DOHH2 (cell line): ENCODE data around the gene MBIP.

Experiments used
- EZH2phosphoT487 ChIP-seq: fragments of 200-600 bp; sonication (generic); IDR thresholded peaks from 2 replicates; pipeline ENCODE4 v1.6.1; 2017; ENCODE audit warnings: borderline replicate concordance, mild to moderate bottlenecking, antibody characterized with exemption, low read length, moderate library complexity, mixed read lengths
- TF ChIP-seq, protein P1 (sequence below): fragments of 200-600 bp; sonication (generic); IDR thresholded peaks from one replicate; pipeline ENCODE4 v1.5.1; 2014; ENCODE audit warnings: antibody characterized with exemption, mild to moderate bottlenecking, low read depth, low read length; ENCODE audit not compliant: poor library complexity, severe bottlenecking

DNA sequence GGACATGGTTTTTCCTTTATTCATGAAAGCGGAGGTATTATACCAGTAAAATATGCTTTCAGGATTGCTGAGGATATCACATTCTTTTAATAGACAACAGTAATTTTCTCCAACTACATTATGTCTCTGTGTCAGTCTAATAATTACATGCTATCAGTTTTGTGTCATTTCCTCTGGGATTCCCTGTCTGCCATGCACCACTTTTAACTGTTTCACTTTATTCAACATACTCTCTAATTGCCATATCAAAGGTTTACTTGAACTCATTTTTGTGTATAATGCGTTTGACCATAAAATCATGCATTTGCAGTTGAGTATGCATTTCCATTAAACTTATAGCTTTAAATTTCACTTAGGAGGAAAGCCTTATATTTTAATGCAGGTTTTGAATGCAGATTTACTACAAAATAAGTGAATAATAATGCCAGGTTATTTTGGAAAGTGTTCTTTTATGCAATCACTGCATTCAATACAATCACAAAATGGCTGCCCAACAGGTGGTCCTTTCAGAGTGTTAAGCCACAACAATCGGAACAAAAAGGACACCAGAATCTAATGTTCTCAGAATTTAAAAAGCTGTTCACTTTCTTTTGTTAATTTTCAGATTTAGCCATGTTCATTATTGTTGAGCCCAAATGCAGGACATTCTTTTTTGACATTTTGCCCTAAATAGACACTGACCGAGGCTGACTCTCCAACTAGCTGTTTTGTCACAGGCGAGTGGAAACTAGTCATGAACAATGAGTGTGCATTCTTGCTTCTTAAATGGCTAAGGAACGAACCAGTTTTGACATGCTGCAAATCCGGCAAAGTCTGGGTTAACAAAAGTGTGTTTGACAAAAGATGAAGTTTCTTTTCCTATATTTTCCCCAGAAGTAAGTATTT is 40.9 kb downstream of the MBIP start:
- TF ChIP-seq, protein P1, sequence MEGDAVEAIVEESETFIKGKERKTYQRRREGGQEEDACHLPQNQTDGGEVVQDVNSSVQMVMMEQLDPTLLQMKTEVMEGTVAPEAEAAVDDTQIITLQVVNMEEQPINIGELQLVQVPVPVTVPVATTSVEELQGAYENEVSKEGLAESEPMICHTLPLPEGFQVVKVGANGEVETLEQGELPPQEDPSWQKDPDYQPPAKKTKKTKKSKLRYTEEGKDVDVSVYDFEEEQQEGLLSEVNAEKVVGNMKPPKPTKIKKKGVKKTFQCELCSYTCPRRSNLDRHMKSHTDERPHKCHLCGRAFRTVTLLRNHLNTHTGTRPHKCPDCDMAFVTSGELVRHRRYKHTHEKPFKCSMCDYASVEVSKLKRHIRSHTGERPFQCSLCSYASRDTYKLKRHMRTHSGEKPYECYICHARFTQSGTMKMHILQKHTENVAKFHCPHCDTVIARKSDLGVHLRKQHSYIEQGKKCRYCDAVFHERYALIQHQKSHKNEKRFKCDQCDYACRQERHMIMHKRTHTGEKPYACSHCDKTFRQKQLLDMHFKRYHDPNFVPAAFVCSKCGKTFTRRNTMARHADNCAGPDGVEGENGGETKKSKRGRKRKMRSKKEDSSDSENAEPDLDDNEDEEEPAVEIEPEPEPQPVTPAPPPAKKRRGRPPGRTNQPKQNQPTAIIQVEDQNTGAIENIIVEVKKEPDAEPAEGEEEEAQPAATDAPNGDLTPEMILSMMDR, result no peak
- no peak for TF ChIP-seq EZH2phosphoT487
